Brain microvascular endothelial cell (primary cell): ENCODE measurements around the gene PCID2.

Source experiments
- DNase-seq: peaks from one replicate; pipeline ENCODE4 v3.0.0-alpha.2; 2020
- H3K27ac ChIP-seq: fragments of 250-450 bp; sonication (Bioruptor Pico); 2 replicates; pipeline ENCODE4 v1.5.1; 2020; ENCODE audit warnings: mild to moderate bottlenecking, moderate library complexity
- H3K27me3 ChIP-seq: fragments of 250-450 bp; sonication (Bioruptor Pico); replicated peaks from 2 replicates; pipeline ENCODE4 v1.5.1; 2020; ENCODE audit warnings: mild to moderate bottlenecking
- H3K36me3 ChIP-seq: fragments of 250-450 bp; sonication (Bioruptor Pico); replicated peaks from 2 replicates; pipeline ENCODE4 v1.5.1; 2020; ENCODE audit warnings: mild to moderate bottlenecking
- H3K4me3 ChIP-seq: 2 replicates; pipeline ENCODE4 v1.5.1; 2011; ENCODE audit warnings: low read depth, mild to moderate bottlenecking, control low read depth, low read length, moderate library complexity
- CTCF ChIP-seq: IDR thresholded peaks from 2 replicates; pipeline ENCODE4 v1.5.1; 2011; ENCODE audit warnings: low read depth, mild to moderate bottlenecking, moderate library complexity, low read length, control low read depth, inconsistent platforms; ENCODE audit errors: missing control alignments
- in situ Hi-C: cut with HindIII; loops from 2 replicates; pipeline ENCODE4 v1.10.0; 2017; ENCODE audit warnings: low sequenced_read_pairs, low pct_ligation_motif_present

Gene PCID2

GRCh38 chr13:113152984-113153809 lies 55.3 kb downstream of the PCID2 start:
- in situ Hi-C loops = no loop called here
- no peak for DNase-seq
- H3K27me3 ChIP-seq = no peaks in the 10 kb centered on the region

GRCh38 chr13:113152691-113152983 lies 55.8 kb downstream of the PCID2 start:
- H3K27me3 ChIP-seq = no peaks in the 10 kb centered on the region

More at GRCh38 chr13:113152984-113153809, 55.3 kb downstream of the PCID2 start:
- H3K27ac ChIP-seq = peak overlapping the region; percentile 42
- H3K4me3 ChIP-seq = peak overlapping the region; percentile 47
- no peak for TF ChIP-seq CTCF
- H3K36me3 ChIP-seq = no peaks in the 10 kb centered on the region

GRCh38 chr13:113151745-113152690 lies 56.5 kb downstream of the PCID2 start:
- H3K36me3 ChIP-seq = no peaks in the 10 kb centered on the region
- H3K27me3 ChIP-seq = no peaks in the 10 kb centered on the region
- in situ Hi-C loops = no loop called here
- peak; percentile 44 for DNase-seq
- peak overlapping the region; percentile 3 for H3K4me3 ChIP-seq
- TF ChIP-seq CTCF = no peak
- H3K27ac ChIP-seq = no peak overlapping the region

More at GRCh38 chr13:113152691-113152983, 55.8 kb downstream of the PCID2 start:
- DNase-seq = peak; percentile 36
- no peak for TF ChIP-seq CTCF
- in situ Hi-C loops = no loop called here
- H3K27ac ChIP-seq = no peak overlapping the region
- no peaks in the 10 kb centered on the region for H3K36me3 ChIP-seq
- peak overlapping the region; percentile 47 for H3K4me3 ChIP-seq

GRCh38 chr13:113150550-113151365 lies 57.7 kb downstream of the PCID2 start:
- H3K36me3 ChIP-seq = no peaks in the 10 kb centered on the region
- H3K4me3 ChIP-seq = no peak overlapping the region
- in situ Hi-C loops = no loop called here
- TF ChIP-seq CTCF = no peak
- no peak overlapping the region for H3K27ac ChIP-seq
- no peaks in the 10 kb centered on the region for H3K27me3 ChIP-seq
- DNase-seq = no peak

- H3K27me3 ChIP-seq = no peaks in the 10 kb centered on the region
- H3K36me3 ChIP-seq = no peaks in the 10 kb centered on the region
- DNase-seq = no peak
- H3K4me3 ChIP-seq = no peak overlapping the region
- TF ChIP-seq CTCF = no peak
- in situ Hi-C loops = no loop called here
- no peak overlapping the region for H3K27ac ChIP-seq
These were observed 58.5 kb downstream of the PCID2 start for GRCh38 chr13:113149711-113150549.
